DMS79 treated with DMSO at 0.1 percent for 48 hours (cell line): ENCODE results near the gene AFAP1L1.
"Not testable (repeated sequence)": the region's sequence is repeated elsewhere in the genome, so short reads cannot be mapped to it uniquely, and the experiment has no call there.

ENCODE experiments used
- DNase-seq: peaks from one replicate; lab custom pipeline; 2025; lab: John Stamatoyannopoulos, UW

AFAP1L1 gene

GRCh38 chr5:149261246-149261645 lies 10.4 kb upstream of the AFAP1L1 start:
- DNase-seq, result no peak

GRCh38 chr5:149262315-149262714 lies 9.3 kb upstream of the AFAP1L1 start:
- DNase-seq, result no peak

- DNase-seq, result peak; percentile 22
These were observed 7.1 kb upstream of the AFAP1L1 start for GRCh38 chr5:149264439-149265067.

- no peak for DNase-seq
These were observed 6.6 kb upstream of the AFAP1L1 start for GRCh38 chr5:149265068-149265465.

GRCh38 chr5:149265597-149265996 lies 6.1 kb upstream of the AFAP1L1 start:
- no peak for DNase-seq

- DNase-seq, result no peak
These were observed 4.3 kb upstream of the AFAP1L1 start for GRCh38 chr5:149267241-149267973.

- peak; percentile 16 for DNase-seq
These were observed 2.6 kb upstream of the AFAP1L1 start for GRCh38 chr5:149268928-149269557.

GRCh38 chr5:149271195-149271715 lies 404 bp upstream of the AFAP1L1 start:
- no peak for DNase-seq

GRCh38 chr5:149272781-149273180 lies 1.1 kb downstream of the AFAP1L1 start:
- DNase-seq, result not testable (repeated sequence)

GRCh38 chr5:149273237-149273636 lies 1.6 kb downstream of the AFAP1L1 start:
- no peak for DNase-seq

- DNase-seq, result no peak
These were observed 2.3 kb downstream of the AFAP1L1 start for GRCh38 chr5:149273950-149274349.

- no peak for DNase-seq
These were observed 3.3 kb downstream of the AFAP1L1 start for GRCh38 chr5:149274939-149275338.

GRCh38 chr5:149277801-149278200 lies 6.1 kb downstream of the AFAP1L1 start:
- no peak for DNase-seq

GRCh38 chr5:149278451-149279210 lies 7.0 kb downstream of the AFAP1L1 start:
- DNase-seq, result no peak

GRCh38 chr5:149279661-149280060 lies 8.0 kb downstream of the AFAP1L1 start:
- DNase-seq, result no peak

GRCh38 chr5:149280124-149280523 lies 8.5 kb downstream of the AFAP1L1 start:
- no peak for DNase-seq

- DNase-seq, result no peak
These were observed 9.1 kb downstream of the AFAP1L1 start for GRCh38 chr5:149280802-149281201.

GRCh38 chr5:149282027-149282965 lies 10.6 kb downstream of the AFAP1L1 start:
- DNase-seq, result no peak

GRCh38 chr5:149282966-149283332 lies 11.3 kb downstream of the AFAP1L1 start:
- no peak for DNase-seq

GRCh38 chr5:149283626-149284480 lies 12.2 kb downstream of the AFAP1L1 start:
- peak; percentile 66 for DNase-seq
